OCI-LY7 (cell line): ENCODE data around the gene DGKQ. TPM values are rescaled to one million over a fixed set of nuclear protein-coding genes. Genes with fewer than 3 reads are reported as not detected.

ENCODE experiments used
- BruUV-seq: library from RNA; stranded (reverse); fragments of 400-500 nt; replicated peaks from 2 replicates; lab custom pipeline; 2021; lab: Mats Ljungman, UMichigan
- CTCF ChIA-PET: fragments of 300-600 bp; sonication (Branson Sonifier 250); formaldehyde crosslinking; loops from one replicate; lab custom pipeline; 2022; ENCODE audit warnings: antibody characterized with exemption; ENCODE audit not compliant: unreplicated experiment; lab: Charles Lee
- POLR2A ChIA-PET: fragments of 300-600 bp; sonication (Branson Sonifier 250); formaldehyde crosslinking; loops from one replicate; lab custom pipeline; 2022; ENCODE audit warnings: antibody characterized with exemption; lab: Charles Lee
- DNase-seq: peaks from one replicate; pipeline ENCODE4 v3.0.0-alpha.2; 2015; ENCODE audit warnings: low spot score
- H2AFZ ChIP-seq: fragments of 200-600 bp; sonication (generic), shearing (Covaris generic); 2 replicates; pipeline ENCODE4 v1.6.1; 2014; ENCODE audit warnings: mild to moderate bottlenecking, antibody characterized with exemption, low read length, moderate library complexity
- H3K27ac ChIP-seq: fragments of 200-600 bp; sonication (generic); 2 replicates; pipeline ENCODE4 v1.5.1; 2014; ENCODE audit warnings: mixed run types, low read depth, mild to moderate bottlenecking, moderate library complexity, low read length, inconsistent platforms; ENCODE audit not compliant: poor library complexity, severe bottlenecking
- H3K36me3 ChIP-seq: fragments of 200-600 bp; sonication (generic); 2 replicates; pipeline ENCODE4 v1.6.1; 2014; ENCODE audit warnings: mild to moderate bottlenecking, antibody characterized with exemption, low read length, moderate library complexity, mixed read lengths; ENCODE audit not compliant: insufficient read depth
- H3K4me1 ChIP-seq: fragments of 200-600 bp; sonication (generic); 2 replicates; pipeline ENCODE4 v1.5.1; 2014; ENCODE audit warnings: mild to moderate bottlenecking, low read length; ENCODE audit not compliant: insufficient read depth, poor library complexity, severe bottlenecking
- H3K4me2 ChIP-seq: fragments of 200-600 bp; sonication (generic); 2 replicates; pipeline ENCODE4 v1.6.1; 2014; ENCODE audit warnings: mild to moderate bottlenecking, low read length
- H3K4me3 ChIP-seq: fragments of 200-600 bp; sonication (generic); 2 replicates; pipeline ENCODE4 v1.5.1; 2014; ENCODE audit warnings: mild to moderate bottlenecking, low read depth, low read length; ENCODE audit not compliant: poor library complexity, severe bottlenecking
- H3K79me2 ChIP-seq: fragments of 200-600 bp; sonication (generic); 2 replicates; pipeline ENCODE4 v1.6.1; 2016; ENCODE audit warnings: low read depth, mild to moderate bottlenecking, low read length, moderate library complexity, mixed read lengths; ENCODE audit not compliant: insufficient read depth
- H3K9me2 ChIP-seq: fragments of 200-600 bp; sonication (generic); 2 replicates; pipeline ENCODE4 v1.6.1; 2016; ENCODE audit warnings: mild to moderate bottlenecking, low read length, mixed read lengths; ENCODE audit not compliant: insufficient read depth
- H3K9me3 ChIP-seq: fragments of 200-600 bp; sonication (generic); 2 replicates; pipeline ENCODE4 v1.6.1; 2014; ENCODE audit warnings: mild to moderate bottlenecking, mixed run types, low read length, mixed read lengths
- H4K20me1 ChIP-seq: fragments of 200-600 bp; sonication (generic); 2 replicates; pipeline ENCODE4 v1.6.1; 2014; ENCODE audit warnings: mild to moderate bottlenecking, antibody characterized with exemption, low read length, moderate library complexity, mixed read lengths; ENCODE audit not compliant: insufficient read depth
- EZH2phosphoT487 ChIP-seq: fragments of 200-600 bp; sonication (generic); IDR thresholded peaks from 2 replicates; pipeline ENCODE4 v1.6.1; 2018; ENCODE audit warnings: low read depth, borderline replicate concordance, mild to moderate bottlenecking, mixed run types, antibody characterized with exemption, low read length, moderate library complexity, mixed read lengths
- intact Hi-C: fragments of 100-400 bp; cut with micrococcal nuclease; formaldehyde crosslinking; loops from one replicate; pipeline ENCODE4 v1.10.0; 2022; ENCODE audit not compliant: unreplicated experiment
- total RNA-seq, 2 experiments: library from RNA; depleted of rRNA in 1 of 2; stranded (reverse); fragments of >200 nt in 1 of 2; shearing (Covaris generic) in 1 of 2; gene quantifications; 2 replicates each; pipeline ENCODE4 v1.2.3, GENCODE V29; 2014 to 2022
- TF ChIP-seq, protein P1 (sequence below): fragments of 200-600 bp; sonication (generic); conservative IDR thresholded peaks from 2 replicates; pipeline ENCODE4 v1.5.1; 2014; ENCODE audit warnings: mild to moderate bottlenecking, antibody characterized with exemption, low read length, moderate library complexity, mixed read lengths

Gene DGKQ
- total RNA-seq, 2 experiments from 2014 or later, result 11.3 to 15.2 TPM

GRCh38 chr4:956531-957230 lies 16.7 kb downstream of the DGKQ start:
- Histone ChIP-seq H3K4me1 (no peaks in the 10 kb centered on the region), H4K20me1 (no peaks in the 10 kb centered on the region), H3K9me2 (no peaks in the 10 kb centered on the region), H3K9me3 (no peaks in the 10 kb centered on the region), H3K79me2 (no peaks in the 10 kb centered on the region), H2AFZ (no peak overlapping the region), H3K4me2 (no peak overlapping the region), H3K36me3 (no peaks in the 10 kb centered on the region), H3K4me3 (no peak overlapping the region), H3K27ac (no peak overlapping the region)
- BruUV-seq, result no TSS peak
- ChIA-PET CTCF (no interaction called here), POLR2A (no interaction called here)
- no peak for DNase-seq
- intact Hi-C loops, result no loop called here
- TF ChIP-seq EZH2phosphoT487, result no peak
- TF ChIP-seq, protein P1, sequence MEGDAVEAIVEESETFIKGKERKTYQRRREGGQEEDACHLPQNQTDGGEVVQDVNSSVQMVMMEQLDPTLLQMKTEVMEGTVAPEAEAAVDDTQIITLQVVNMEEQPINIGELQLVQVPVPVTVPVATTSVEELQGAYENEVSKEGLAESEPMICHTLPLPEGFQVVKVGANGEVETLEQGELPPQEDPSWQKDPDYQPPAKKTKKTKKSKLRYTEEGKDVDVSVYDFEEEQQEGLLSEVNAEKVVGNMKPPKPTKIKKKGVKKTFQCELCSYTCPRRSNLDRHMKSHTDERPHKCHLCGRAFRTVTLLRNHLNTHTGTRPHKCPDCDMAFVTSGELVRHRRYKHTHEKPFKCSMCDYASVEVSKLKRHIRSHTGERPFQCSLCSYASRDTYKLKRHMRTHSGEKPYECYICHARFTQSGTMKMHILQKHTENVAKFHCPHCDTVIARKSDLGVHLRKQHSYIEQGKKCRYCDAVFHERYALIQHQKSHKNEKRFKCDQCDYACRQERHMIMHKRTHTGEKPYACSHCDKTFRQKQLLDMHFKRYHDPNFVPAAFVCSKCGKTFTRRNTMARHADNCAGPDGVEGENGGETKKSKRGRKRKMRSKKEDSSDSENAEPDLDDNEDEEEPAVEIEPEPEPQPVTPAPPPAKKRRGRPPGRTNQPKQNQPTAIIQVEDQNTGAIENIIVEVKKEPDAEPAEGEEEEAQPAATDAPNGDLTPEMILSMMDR, result no peak

- no peak for DNase-seq
- H2AFZ ChIP-seq, result no peak overlapping the region
- H3K4me1 ChIP-seq, result no peaks in the 10 kb centered on the region
- no peak overlapping the region for H3K27ac ChIP-seq
- H3K4me3 ChIP-seq, result no peak overlapping the region
- H3K9me3 ChIP-seq, result no peaks in the 10 kb centered on the region
- TF ChIP-seq, protein P1, result no peak
- no peak for TF ChIP-seq EZH2phosphoT487
- H3K4me2 ChIP-seq, result no peak overlapping the region
- H3K79me2 ChIP-seq, result no peaks in the 10 kb centered on the region
- POLR2A ChIA-PET, result no interaction called here
- H4K20me1 ChIP-seq, result no peaks in the 10 kb centered on the region
- H3K9me2 ChIP-seq, result no peaks in the 10 kb centered on the region
- BruUV-seq, result no TSS peak
- CTCF ChIA-PET, result no interaction called here
- no peaks in the 10 kb centered on the region for H3K36me3 ChIP-seq
- intact Hi-C loops, result no loop called here
Observed at GRCh38 chr4:955931-956381, 17.4 kb downstream of the DGKQ start.

DNA sequence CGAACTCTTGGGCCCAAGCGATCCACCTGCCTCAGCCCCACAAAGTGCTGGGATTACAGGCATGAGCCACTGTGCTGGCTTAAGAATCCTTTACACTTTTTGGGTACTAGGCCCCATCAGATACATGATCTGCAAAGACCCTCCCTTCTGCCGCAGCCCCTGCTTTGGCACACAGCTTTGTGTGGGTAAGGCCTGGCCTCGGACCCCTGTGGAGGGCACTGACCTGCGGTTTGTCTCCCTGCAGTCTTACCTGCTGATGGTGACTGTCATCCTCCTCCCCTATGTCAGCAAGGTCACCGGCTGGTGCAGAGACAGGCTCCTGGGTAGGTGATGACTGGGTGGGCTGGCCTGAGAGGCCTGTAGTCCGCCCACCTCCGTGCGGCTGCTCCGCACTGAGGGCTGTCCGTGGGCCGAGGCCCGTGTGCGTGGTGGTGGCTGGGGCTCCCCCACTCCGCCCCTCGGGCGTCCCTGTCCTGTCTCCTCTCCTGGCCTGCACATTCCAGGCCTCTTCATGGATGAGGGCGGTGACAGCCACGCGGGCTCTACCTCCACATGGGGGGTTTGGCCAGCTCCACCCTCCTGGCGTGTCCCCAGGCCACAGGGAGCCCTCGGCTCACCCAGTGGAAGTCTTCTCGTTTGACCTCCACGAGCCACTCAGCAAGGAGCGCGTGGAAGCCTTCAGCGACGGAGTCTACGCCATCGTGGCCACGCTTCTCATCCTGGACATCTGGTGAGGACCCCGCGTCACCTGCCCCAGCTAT lies 18.0 kb downstream of the DGKQ start:
- no TSS peak for BruUV-seq
- no peaks in the 10 kb centered on the region for H3K79me2 ChIP-seq
- CTCF ChIA-PET, result no interaction called here
- TF ChIP-seq, protein P1, result no peak
- TF ChIP-seq EZH2phosphoT487, result no peak
- H3K9me2 ChIP-seq, result no peaks in the 10 kb centered on the region
- no peaks in the 10 kb centered on the region for H4K20me1 ChIP-seq
- no peaks in the 10 kb centered on the region for H3K36me3 ChIP-seq
- no peak overlapping the region for H2AFZ ChIP-seq
- no peaks in the 10 kb centered on the region for H3K9me3 ChIP-seq
- H3K4me2 ChIP-seq, result no peak overlapping the region
- no peak overlapping the region for H3K4me3 ChIP-seq
- H3K27ac ChIP-seq, result no peak overlapping the region
- POLR2A ChIA-PET, result no interaction called here
- intact Hi-C loops, result no loop called here
- no peaks in the 10 kb centered on the region for H3K4me1 ChIP-seq
- DNase-seq, result no peak
